H1 (cell line): ENCODE results near the gene ZNF532. TPM values are rescaled to one million over a fixed set of nuclear protein-coding genes. Genes with fewer than 3 reads are reported as not detected.

Source experiments
- CTCF ChIA-PET: fragments of 300-600 bp; sonication (Branson Sonifier 250); formaldehyde crosslinking; loops from one replicate; lab custom pipeline; 2021; ENCODE audit not compliant: partially characterized antibody; lab: Charles Lee
- POLR2A ChIA-PET: fragments of 300-600 bp; sonication (Branson Sonifier 250); formaldehyde crosslinking; loops from one replicate; lab custom pipeline; 2021; ENCODE audit warnings: inconsistent platforms; ENCODE audit not compliant: partially characterized antibody; lab: Charles Lee
- DNase-seq, 2 experiments: peaks; one replicate each; pipeline versions ENCODE4 v3.0.0 to v3.0.0-alpha.2; 2010 to 2022; ENCODE audit warnings: low spot score in 2 of 2, low read depth in 1 of 2, mixed read lengths in 1 of 2
- FAIRE-seq: peaks from 2 replicates; lab custom pipeline; 2011; peaks lifted over from hg19 to GRCh38; lab: Jason Lieb, UNC
- H2AFZ ChIP-seq: 2 replicates; pipeline ENCODE4 v1.8.1; 2012; ENCODE audit warnings: low read length, inconsistent platforms
- H2AK5ac ChIP-seq: 2 replicates; pipeline ENCODE4 v1.6.1; 2013; ENCODE audit warnings: low read depth, low read length
- H2BK120ac ChIP-seq: replicated peaks from 2 replicates; pipeline ENCODE3; 2013; ENCODE audit warnings: low read depth, low read length, inconsistent platforms
- H2BK12ac ChIP-seq: 2 replicates; pipeline ENCODE4 v1.6.1; 2013; ENCODE audit warnings: low read depth, low read length
- H2BK15ac ChIP-seq: 2 replicates; pipeline ENCODE4 v1.6.1; 2013; ENCODE audit warnings: low read length
- H2BK20ac ChIP-seq: 2 replicates; pipeline ENCODE4 v1.6.1; 2013; ENCODE audit warnings: low read length
- H2BK5ac ChIP-seq: 2 replicates; pipeline ENCODE4 v1.6.1; 2013; ENCODE audit warnings: low read depth, low read length
- H3K14ac ChIP-seq: 2 replicates; pipeline ENCODE4 v1.6.1; 2013; ENCODE audit warnings: inconsistent platforms; ENCODE audit not compliant: insufficient read length
- H3K18ac ChIP-seq: 2 replicates; pipeline ENCODE4 v1.6.1; 2013; ENCODE audit warnings: low read length; ENCODE audit errors: extremely low read depth
- H3K23ac ChIP-seq: 2 replicates; pipeline ENCODE4 v1.6.1; 2013; ENCODE audit warnings: inconsistent platforms; ENCODE audit not compliant: insufficient read length
- H3K23me2 ChIP-seq: 2 replicates; pipeline ENCODE4 v1.6.1; 2013; ENCODE audit warnings: low read depth, low read length
- H3K27ac ChIP-seq: 2 replicates; pipeline ENCODE4 v1.6.1; 2011; ENCODE audit warnings: low read depth, low read length, inconsistent platforms
- H3K27me3 ChIP-seq, 4 experiments: replicated peaks in 1 of 4; 1 replicate in 1 of 4; 2 replicates in 3 of 4; pipeline versions ENCODE4 v1.6.1 to v1.8.1; 2011 to 2013; ENCODE audit warnings: low read length in 3 of 4, mild to moderate bottlenecking in 3 of 4, inconsistent platforms in 2 of 4, mixed read lengths in 2 of 4, moderate library complexity in 1 of 4; ENCODE audit not compliant: control insufficient read depth in 3 of 4, insufficient read depth in 3 of 4; ENCODE audit errors: extremely low read depth in 1 of 4
- H3K36me3 ChIP-seq, 4 experiments: 2 replicates each; pipeline versions ENCODE4 v1.6.1 to v1.8.1; 2011 to 2013; ENCODE audit warnings: mild to moderate bottlenecking in 4 of 4, low read length in 3 of 4, moderate library complexity in 2 of 4, control low read depth in 1 of 4, inconsistent platforms in 1 of 4; ENCODE audit not compliant: insufficient read depth in 4 of 4, control insufficient read depth in 2 of 4
- H3K4ac ChIP-seq: replicated peaks from 2 replicates; pipeline ENCODE3; 2013; ENCODE audit warnings: low read length, low read depth, mixed read lengths, inconsistent platforms; ENCODE audit not compliant: insufficient read length
- H3K4me1 ChIP-seq, 4 experiments: replicated peaks in 1 of 4; 1 replicate in 1 of 4; 2 replicates in 3 of 4; pipeline versions ENCODE4 v1.6.1 to v1.8.1; 2011 to 2013; ENCODE audit warnings: low read length in 3 of 4, inconsistent platforms in 2 of 4, mixed read lengths in 1 of 4; ENCODE audit not compliant: insufficient read depth in 4 of 4, control insufficient read depth in 3 of 4
- H3K4me2 ChIP-seq, 2 experiments: 2 replicates each; pipeline versions ENCODE4 v1.6.1 to v1.8.1; 2011 to 2013; ENCODE audit warnings: low read depth in 2 of 2, low read length in 2 of 2, control low read depth in 1 of 2, inconsistent platforms in 1 of 2, mild to moderate bottlenecking in 1 of 2; ENCODE audit not compliant: insufficient read depth in 1 of 2
- H3K4me3 ChIP-seq, 4 experiments: fragments of 200-600, 300-600 bp in 1 of 4; sonication (generic), shearing (Covaris generic), sonication (Bioruptor Twin) in 1 of 4; 2 replicates each; pipeline versions ENCODE4 v1.5.1 to v1.8.1; 2011 to 2016; ENCODE audit warnings: low read length in 4 of 4, low read depth in 3 of 4, control low read depth in 2 of 4, inconsistent platforms in 2 of 4, mild to moderate bottlenecking in 2 of 4, mixed read lengths in 1 of 4, moderate library complexity in 1 of 4; ENCODE audit not compliant: insufficient read depth in 2 of 4; ENCODE audit errors: extremely low read depth in 1 of 4
- H3K56ac ChIP-seq: replicated peaks from 2 replicates; pipeline ENCODE3; 2013; ENCODE audit warnings: low read depth, mild to moderate bottlenecking, mixed read lengths, low read length, inconsistent platforms; ENCODE audit not compliant: insufficient read length
- H3K79me1 ChIP-seq: 2 replicates; pipeline ENCODE4 v1.6.1; 2013; ENCODE audit warnings: low read depth, low read length, control low read depth
- H3K79me2 ChIP-seq, 2 experiments: 2 replicates each; pipeline versions ENCODE4 v1.6.1 to v1.8.1; 2012 to 2013; ENCODE audit warnings: low read length in 2 of 2, mild to moderate bottlenecking in 2 of 2, inconsistent platforms in 1 of 2; ENCODE audit not compliant: insufficient read depth in 2 of 2, control insufficient read depth in 1 of 2
- H3K9ac ChIP-seq, 4 experiments: replicated peaks in 1 of 4; 1 replicate in 1 of 4; 2 replicates in 3 of 4; pipeline versions ENCODE4 v1.6.1 to v1.8.1; 2011 to 2013; ENCODE audit warnings: low read depth in 3 of 4, low read length in 3 of 4, control low read depth in 2 of 4, mild to moderate bottlenecking in 2 of 4, moderate library complexity in 2 of 4, inconsistent platforms in 1 of 4; ENCODE audit errors: extremely low read depth in 1 of 4
- H3K9me3 ChIP-seq, 2 experiments: 2 replicates each; pipeline versions ENCODE4 v1.6.1 to v1.8.1; 2012 to 2013; ENCODE audit warnings: mild to moderate bottlenecking in 2 of 2, moderate library complexity in 2 of 2, control low read depth in 1 of 2, inconsistent platforms in 1 of 2, low read depth in 1 of 2, low read length in 1 of 2, mixed read lengths in 1 of 2; ENCODE audit not compliant: insufficient read depth in 2 of 2
- H4K20me1 ChIP-seq, 2 experiments: replicated peaks in 1 of 2; 2 replicates each; pipeline versions ENCODE3 to v1.8.1; 2011 to 2013; ENCODE audit warnings: inconsistent platforms in 2 of 2, low read length in 2 of 2, mild to moderate bottlenecking in 1 of 2; ENCODE audit not compliant: insufficient read depth in 2 of 2, control insufficient read depth in 1 of 2
- H4K5ac ChIP-seq: 2 replicates; pipeline ENCODE4 v1.6.1; 2013; ENCODE audit warnings: low read length, low read depth, mixed read lengths, inconsistent platforms; ENCODE audit not compliant: insufficient read length
- H4K8ac ChIP-seq: 2 replicates; pipeline ENCODE4 v1.8.0; 2013; ENCODE audit warnings: mild to moderate bottlenecking, moderate library complexity, low read length, inconsistent platforms; ENCODE audit not compliant: insufficient read depth; ENCODE audit errors: extremely low read depth
- H4K91ac ChIP-seq: replicated peaks from 2 replicates; pipeline ENCODE3; 2013; ENCODE audit warnings: low read length, mixed read lengths, inconsistent platforms; ENCODE audit not compliant: insufficient read length
- BCL11A ChIP-seq, 2 experiments: IDR thresholded peaks; one replicate each; pipeline ENCODE4 v1.6.1; 2011; ENCODE audit warnings: low read depth in 2 of 2, low read length in 2 of 2, mild to moderate bottlenecking in 2 of 2
- CBX5 ChIP-seq: fragments of 300-800, 300-1000 bp; sonication (generic); IDR thresholded peaks from 2 replicates; pipeline ENCODE4 v1.7.1; 2016; ENCODE audit warnings: antibody characterized with exemption, low read length, low read depth
- CBX8 ChIP-seq: fragments of 300-800, 300-1000 bp; sonication (generic); IDR thresholded peaks from 2 replicates; pipeline ENCODE4 v1.7.1; 2016; ENCODE audit warnings: low read depth, low read length, borderline replicate concordance
- CEBPB ChIP-seq: IDR thresholded peaks from 2 replicates; pipeline ENCODE4 v1.6.1; 2012; ENCODE audit warnings: low read depth, low read length
- CHD1 ChIP-seq: IDR thresholded peaks from 2 replicates; pipeline ENCODE4 v1.6.1; 2012; ENCODE audit warnings: low read depth, low read length, improper control_type of control experiment
- EP300 ChIP-seq, 2 experiments: IDR thresholded peaks; 1 replicate in 1 of 2; 2 replicates in 1 of 2; pipeline ENCODE4 v1.6.1; 2011 to 2012; ENCODE audit warnings: low read depth in 2 of 2, low read length in 2 of 2, mild to moderate bottlenecking in 2 of 2, borderline replicate concordance in 1 of 2, inconsistent platforms in 1 of 2, moderate library complexity in 1 of 2
- GABPA ChIP-seq: IDR thresholded peaks from 2 replicates; pipeline ENCODE4 v1.6.1; 2011; ENCODE audit warnings: mild to moderate bottlenecking, low read length, moderate library complexity, borderline replicate concordance; ENCODE audit not compliant: insufficient read depth
- HDAC6 ChIP-seq: IDR thresholded peaks from one replicate; pipeline ENCODE4 v1.7.1; 2012; ENCODE audit warnings: low read depth, mild to moderate bottlenecking, inconsistent platforms, low read length, moderate library complexity
- PHF8 ChIP-seq: fragments of 200-600 bp; sonication (generic); conservative IDR thresholded peaks from 2 replicates; pipeline ENCODE4 v1.7.1; 2012; ENCODE audit warnings: low read depth, mild to moderate bottlenecking, inconsistent platforms, low read length, moderate library complexity
- RNF2 ChIP-seq: fragments of 200-900, 300-1000 bp; sonication (generic); IDR thresholded peaks from 2 replicates; pipeline ENCODE4 v1.7.1; 2016; ENCODE audit warnings: borderline replicate concordance, low read depth, mild to moderate bottlenecking, antibody characterized with exemption, low read length; ENCODE audit not compliant: poor library complexity, severe bottlenecking; ENCODE audit errors: missing control alignments
- SIX5 ChIP-seq: IDR thresholded peaks from 2 replicates; pipeline ENCODE4 v1.6.1; 2011; ENCODE audit warnings: mild to moderate bottlenecking, low read depth, low read length
- SP4 ChIP-seq: IDR thresholded peaks from 2 replicates; pipeline ENCODE4 v1.6.1; 2012; ENCODE audit warnings: low read length, inconsistent platforms
- YY1 ChIP-seq: IDR thresholded peaks from 2 replicates; pipeline ENCODE4 v1.6.1; 2011; ENCODE audit warnings: low read depth, mild to moderate bottlenecking, low read length
- ZNF274 ChIP-seq: IDR thresholded peaks from 2 replicates; pipeline ENCODE4 v1.7.0; 2012; ENCODE audit warnings: low read length, borderline replicate concordance; ENCODE audit errors: extremely low read depth
- WGBS, 2 experiments: shearing (Covaris generic) in 1 of 2; methylation state at CpG; one replicate each; pipeline versions ENCODE4 v1.1.6 to v1.1.7; 2013 to 2015; ENCODE audit warnings: low lambda C conversion rate in 2 of 2, mixed read lengths in 2 of 2, inconsistent platforms in 1 of 2, low coverage in 1 of 2, missing lambda C conversion rate in 1 of 2; ENCODE audit not compliant: insufficient replicate concordance in 2 of 2, insufficient coverage in 1 of 2, insufficient read length in 1 of 2; ENCODE audit errors: extremely low coverage in 1 of 2, missing lambda C conversion rate in 1 of 2; 5-methylcytosine and 5-hydroxymethylcytosine counted together
- polyA plus RNA-seq, 7 experiments: library from polyadenylated mRNA; depleted of rRNA in 3 of 7; stranded (reverse) in 5 of 7; unstranded in 2 of 7; fragments of >200 nt in 5 of 7; fragments of 200-250 nt in 2 of 7; gene quantifications; 1 replicate in 5 of 7; 2 replicates in 1 of 7; 4 replicates in 1 of 7; pipeline versions ENCODE4 v1.2.1 to v1.2.3, GENCODE V29; 2011 to 2013; ENCODE audit warnings: missing spikeins in 2 of 7, mixed read lengths in 2 of 7
- total RNA-seq: library from RNA; stranded (reverse); fragmentation: NEBNext Ultra II Directional; extraction: Animal tissue kit (Norgen Biotek cat#: 25700); gene quantifications from 2 replicates; pipeline ENCODE4 v1.2.1, GENCODE V29; 2021

The ZNF532 gene
- total and polyA plus RNA-seq, 2 of the 8 experiments (the other 6 are each of a cell fraction or from before 2014, with no cell fraction given): 143 to 240 TPM

DNA sequence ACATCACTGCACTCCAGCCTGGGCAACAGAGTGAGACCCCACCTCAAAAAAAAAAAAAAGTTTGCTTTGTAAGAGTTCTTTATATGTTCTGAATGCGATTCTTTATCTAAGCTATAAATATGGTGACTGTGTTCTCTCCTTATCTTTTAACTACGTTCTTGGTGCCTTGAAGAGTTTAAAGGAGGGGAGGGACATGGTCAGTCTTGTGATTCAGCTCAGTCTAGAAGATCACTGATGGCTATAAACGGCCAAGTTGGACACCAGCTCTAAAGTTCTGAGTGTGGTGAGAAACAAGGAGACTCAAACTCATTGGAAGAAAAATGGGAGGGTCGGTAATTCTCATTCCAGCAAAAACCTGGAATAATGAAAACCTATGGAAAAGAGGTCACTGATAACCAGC lies 146.6 kb downstream of the ZNF532 start:
- H3K23ac ChIP-seq: no peak overlapping the region
- H2BK15ac ChIP-seq: no peak overlapping the region
- no peaks in the 10 kb centered on the region for H3K79me2 ChIP-seq
- H3K4ac ChIP-seq: no peak overlapping the region
- no peak overlapping the region for H3K27ac ChIP-seq
- DNase-seq (no peak), FAIRE-seq (no peak)
- no peak overlapping the region for H4K91ac ChIP-seq
- no peak overlapping the region for H3K4me2 ChIP-seq
- no peak overlapping the region for H3K56ac ChIP-seq
- no peaks in the 10 kb centered on the region for H3K36me3 ChIP-seq
- H2BK120ac ChIP-seq: no peak overlapping the region
- no peak overlapping the region for H3K14ac ChIP-seq
- H4K20me1 ChIP-seq: no peaks in the 10 kb centered on the region
- H3K23me2 ChIP-seq: no peaks in the 10 kb centered on the region
- no peak overlapping the region for H4K5ac ChIP-seq
- CTCF ChIA-PET: interaction anchor here (0.6 to 0.9 kb wide), 3 partner anchors 9 to 187 kb away, joined by 3 to 4 read pairs (median 3); no protein-coding TSS in a partner anchor
- no peak overlapping the region for H4K8ac ChIP-seq
- WGBS, 2 experiments: 89% methylated on average over 4 of the region's 4 CpGs; no CpG with 5 or more reads in 1 of the 2 experiments
- POLR2A ChIA-PET: interaction anchor here (1.4 to 1.6 kb wide), 2 partner anchors 10 to 164 kb away, joined by 3 to 4 read pairs; no protein-coding TSS in a partner anchor
- H3K9ac ChIP-seq: no peak overlapping the region
- peaks cover 0 to 5% (median 1%) of the 10 kb centered on the region in 4 experiments; a peak in 2 of 7 replicates for H3K4me1 ChIP-seq
- no peak overlapping the region for H2BK5ac ChIP-seq
- no peak overlapping the region for H3K18ac ChIP-seq
- H3K4me3 ChIP-seq: no peak overlapping the region
- no peak overlapping the region for H2BK12ac ChIP-seq
- H2AK5ac ChIP-seq: no peak overlapping the region
- no peak overlapping the region for H2BK20ac ChIP-seq
- H3K79me1 ChIP-seq: no peaks in the 10 kb centered on the region
- peaks cover 0 to 2% of the 10 kb centered on the region in 2 experiments; a peak in 1 of 4 replicates for H3K9me3 ChIP-seq
- H2AFZ ChIP-seq: no peak overlapping the region
- no peaks in the 10 kb centered on the region for H3K27me3 ChIP-seq
- TF ChIP-seq GABPA (no peak), BCL11A (IDR thresholded peaks at IDR 0.05; ENCODE audit: low read depth in 2 of 2, low read length in 2 of 2) (no peak), EP300 (IDR thresholded peaks at IDR 0.05; ENCODE audit: borderline replicate concordance in 1 of 2, low read depth in 2 of 2, low read length in 2 of 2) (no peak), CBX8 (no peak), PHF8 (no peak), SIX5 (no peak), CHD1 (no peak), CBX5 (no peak), SP4 (no peak), YY1 (no peak), ZNF274 (no peak), CEBPB (no peak), RNF2 (no peak), HDAC6 (no peak)
